Thyroid gland (tissue), 4 donors: Measurements from ENCODE around the gene DMP1.

ENCODE experiments used
- POLR2A ChIP-seq, 2 donors: fragments of 450-650 bp; IDR thresholded peaks; one replicate each; pipeline ENCODE4 v1.6.1; 2017; ENCODE audit warnings: antibody characterized with exemption in 2 of 2, mild to moderate bottlenecking in 2 of 2, moderate library complexity in 1 of 2
- TF ChIP-seq, protein P1 (sequence below), 6 experiments: fragments of 200-600 bp in 3 of 6; fragments of 450-650 bp in 3 of 6; sonication (generic) in 3 of 6; IDR thresholded peaks; one replicate each; pipeline ENCODE4 v1.5.1; 2016 to 2019; ENCODE audit warnings: antibody characterized with exemption in 6 of 6, mild to moderate bottlenecking in 2 of 6, inconsistent platforms in 1 of 6, moderate library complexity in 1 of 6

DNA sequence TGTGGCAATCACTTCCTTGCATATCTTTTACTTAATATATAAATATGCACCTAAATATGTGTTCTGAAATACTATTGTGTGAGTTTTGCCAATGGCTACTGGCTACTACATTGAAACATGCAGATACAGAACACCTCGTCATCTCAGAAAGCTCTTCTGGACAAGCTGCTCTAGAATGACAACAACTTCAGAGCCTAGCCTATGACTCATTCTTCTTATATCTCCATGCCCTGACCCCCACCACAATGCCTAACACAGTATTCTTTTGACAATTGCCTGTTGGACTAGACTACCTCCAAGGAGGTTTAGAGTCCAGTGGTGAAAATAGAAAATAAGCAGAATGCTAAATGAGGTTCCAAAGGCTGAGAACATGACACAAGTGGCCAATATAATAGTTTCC, 17.6 kb upstream of the DMP1 start:
- TF ChIP-seq, protein P1, sequence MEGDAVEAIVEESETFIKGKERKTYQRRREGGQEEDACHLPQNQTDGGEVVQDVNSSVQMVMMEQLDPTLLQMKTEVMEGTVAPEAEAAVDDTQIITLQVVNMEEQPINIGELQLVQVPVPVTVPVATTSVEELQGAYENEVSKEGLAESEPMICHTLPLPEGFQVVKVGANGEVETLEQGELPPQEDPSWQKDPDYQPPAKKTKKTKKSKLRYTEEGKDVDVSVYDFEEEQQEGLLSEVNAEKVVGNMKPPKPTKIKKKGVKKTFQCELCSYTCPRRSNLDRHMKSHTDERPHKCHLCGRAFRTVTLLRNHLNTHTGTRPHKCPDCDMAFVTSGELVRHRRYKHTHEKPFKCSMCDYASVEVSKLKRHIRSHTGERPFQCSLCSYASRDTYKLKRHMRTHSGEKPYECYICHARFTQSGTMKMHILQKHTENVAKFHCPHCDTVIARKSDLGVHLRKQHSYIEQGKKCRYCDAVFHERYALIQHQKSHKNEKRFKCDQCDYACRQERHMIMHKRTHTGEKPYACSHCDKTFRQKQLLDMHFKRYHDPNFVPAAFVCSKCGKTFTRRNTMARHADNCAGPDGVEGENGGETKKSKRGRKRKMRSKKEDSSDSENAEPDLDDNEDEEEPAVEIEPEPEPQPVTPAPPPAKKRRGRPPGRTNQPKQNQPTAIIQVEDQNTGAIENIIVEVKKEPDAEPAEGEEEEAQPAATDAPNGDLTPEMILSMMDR (IDR thresholded peaks at IDR 0.05) = no peak
- TF ChIP-seq POLR2A (IDR thresholded peaks at IDR 0.05) = no peak
